ELF-1 (cell line): ENCODE data around the gene CXCL11.
"Not testable (repeated sequence)": the region's sequence is repeated elsewhere in the genome, so short reads cannot be mapped to it uniquely, and the experiment has no call there.

ENCODE experiments used
- DNase-seq: peaks from one replicate; pipeline ENCODE4 v3.0.0-alpha.2; 2016; ENCODE audit warnings: low read depth, low spot score

CXCL11 gene

DNA sequence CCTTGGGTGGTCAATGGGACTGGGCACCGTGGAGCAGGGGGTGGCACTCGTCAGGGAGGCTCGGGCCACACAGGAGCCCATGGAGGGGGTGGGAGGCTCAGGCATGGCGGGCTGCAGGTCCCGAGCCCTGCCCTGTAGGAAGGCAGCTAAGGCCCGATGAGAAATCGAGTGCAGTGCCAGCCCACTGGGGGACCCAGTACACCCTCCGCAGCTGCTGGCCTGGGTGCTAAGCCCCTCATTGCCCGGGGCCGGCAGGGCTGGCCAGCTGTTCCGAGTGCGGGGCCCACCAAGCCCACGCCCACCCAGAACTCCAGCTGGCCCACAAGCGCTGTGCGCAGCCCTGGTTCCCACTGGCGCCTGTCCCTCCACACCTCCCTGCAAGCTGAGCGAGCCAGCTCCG, 7.4 kb upstream of the CXCL11 start:
- DNase-seq = not testable (repeated sequence)

DNA sequence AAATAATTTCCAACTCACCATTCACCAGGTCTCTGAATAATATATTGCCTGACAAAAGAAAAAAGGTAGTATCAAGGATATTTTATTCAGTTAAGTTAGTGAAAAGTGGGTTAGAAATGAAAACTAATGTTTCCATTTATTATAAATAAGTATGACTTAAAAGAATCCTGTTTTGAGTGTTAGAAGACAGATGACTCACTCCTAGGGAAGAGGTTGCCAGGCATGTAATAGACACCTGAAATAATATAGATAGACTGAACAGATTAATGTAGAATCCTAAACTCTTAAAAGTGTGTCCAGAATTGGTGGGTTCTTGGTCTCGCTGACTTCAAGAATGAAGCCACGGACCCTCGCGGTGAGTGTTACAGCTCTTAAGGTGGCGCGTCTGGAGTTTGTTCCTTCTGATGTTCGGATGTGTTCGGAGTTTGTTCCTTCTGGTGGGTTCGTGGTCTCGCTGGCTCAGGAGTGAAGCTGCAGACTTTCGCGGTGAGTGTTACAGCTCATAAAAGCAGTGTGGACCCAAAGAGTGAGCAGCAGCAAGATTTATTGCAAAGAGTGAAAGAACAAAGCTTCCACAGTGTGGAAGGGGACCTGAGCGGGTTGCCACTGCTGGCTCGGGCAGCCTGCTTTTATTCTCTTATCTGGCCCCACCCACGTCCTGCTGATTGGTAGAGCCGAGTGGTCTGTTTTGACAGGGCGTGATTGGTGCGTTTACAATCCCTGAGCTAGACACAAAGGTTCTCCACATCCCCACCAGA, 6.5 kb upstream of the CXCL11 start:
- not testable (repeated sequence) for DNase-seq

DNA sequence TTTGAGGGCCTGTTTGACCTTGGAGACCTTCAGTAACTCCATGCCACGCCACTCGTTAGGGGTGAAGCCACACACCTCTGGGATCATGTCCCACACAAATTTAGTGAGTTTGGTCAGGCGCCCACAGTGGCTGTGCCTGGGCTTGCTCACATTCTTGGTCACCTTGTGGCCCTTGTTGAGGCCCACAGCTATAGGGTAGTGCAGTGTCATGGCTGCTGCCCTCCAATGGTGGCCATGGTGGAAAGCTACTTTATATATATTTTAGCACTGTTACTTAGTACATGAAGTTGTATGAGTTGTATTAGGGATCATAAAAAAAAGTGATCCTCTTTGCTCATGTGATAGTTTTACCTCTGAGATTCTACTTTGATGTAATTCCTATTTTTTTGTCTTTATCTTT, 985 bp upstream of the CXCL11 start:
- no peak for DNase-seq

DNA sequence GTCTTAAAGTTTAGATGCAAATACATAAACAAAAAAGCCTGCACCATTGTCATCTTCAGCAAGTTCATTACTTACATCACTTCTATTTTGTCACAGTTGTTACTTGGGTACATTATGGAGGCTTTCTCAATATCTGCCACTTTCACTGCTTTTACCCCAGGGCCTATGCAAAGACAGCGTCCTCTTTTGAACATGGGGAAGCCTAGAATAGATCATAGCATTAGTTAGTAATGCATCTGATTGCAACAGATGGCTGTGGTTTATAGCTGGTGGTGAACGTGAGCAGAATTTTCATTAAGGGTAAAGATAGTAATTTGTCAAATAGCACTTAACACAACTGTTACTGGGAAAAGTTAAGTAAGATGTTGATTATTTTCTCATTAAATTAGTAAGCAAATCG, 729 bp downstream of the CXCL11 start:
- DNase-seq = no peak

DNA sequence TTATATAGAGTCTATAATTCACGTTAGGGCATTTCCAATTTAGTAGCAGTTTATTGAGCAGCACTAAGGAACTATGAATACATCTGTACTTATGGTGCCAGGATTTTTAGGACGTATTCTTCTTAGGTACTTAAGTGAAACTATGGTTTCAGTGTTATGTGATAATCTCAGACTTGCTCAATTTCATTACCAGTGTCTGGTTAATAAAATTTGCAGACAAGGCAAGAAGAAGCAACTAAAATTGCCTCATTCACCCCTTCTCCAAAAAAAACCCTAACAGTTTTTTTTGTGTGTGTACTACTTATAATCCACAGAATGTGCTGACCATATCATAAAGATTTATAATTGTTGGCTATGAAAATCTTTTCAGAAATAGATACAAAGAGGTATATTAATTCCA, 6.6 kb downstream of the CXCL11 start:
- DNase-seq = no peak

DNA sequence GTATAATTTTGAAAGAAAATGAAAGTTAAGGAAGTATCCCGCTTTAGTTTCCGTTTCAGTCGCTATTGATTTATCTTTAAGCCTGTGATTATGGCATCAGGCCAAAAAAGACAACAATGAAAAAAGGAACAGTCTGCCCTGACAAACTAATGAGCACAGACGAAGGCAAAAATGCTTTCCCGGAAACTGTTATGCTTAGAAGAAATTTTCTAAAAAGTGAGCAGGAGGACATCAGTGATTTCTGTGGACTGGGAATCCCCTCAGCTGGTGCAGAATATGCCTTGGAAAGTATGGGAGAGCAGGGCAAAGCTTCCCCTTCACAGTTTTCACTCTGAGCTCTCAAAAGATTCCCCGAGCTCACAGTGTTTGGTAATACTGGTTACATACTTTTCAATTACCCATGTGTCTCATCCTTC, 7.5 kb downstream of the CXCL11 start:
- DNase-seq = no peak

DNA sequence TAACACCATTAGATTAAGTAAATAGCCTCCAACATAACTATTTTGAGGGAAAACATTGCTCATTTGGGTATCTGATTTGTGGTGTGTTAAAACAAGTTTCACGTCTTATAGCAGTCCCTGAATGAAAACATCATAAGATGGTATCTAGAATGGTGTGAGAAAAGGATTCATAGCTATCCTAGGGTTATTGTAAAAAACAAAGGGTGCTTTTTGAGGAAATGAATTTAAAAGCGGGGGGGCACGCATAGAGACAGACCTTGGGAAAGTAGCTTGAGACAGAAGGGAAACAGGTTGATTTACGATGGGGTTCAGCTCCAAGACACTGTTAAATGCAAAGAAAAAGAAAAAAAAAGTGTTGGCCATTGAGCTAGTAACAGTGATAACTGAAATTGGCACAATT, 11.8 kb downstream of the CXCL11 start:
- no peak for DNase-seq

DNA sequence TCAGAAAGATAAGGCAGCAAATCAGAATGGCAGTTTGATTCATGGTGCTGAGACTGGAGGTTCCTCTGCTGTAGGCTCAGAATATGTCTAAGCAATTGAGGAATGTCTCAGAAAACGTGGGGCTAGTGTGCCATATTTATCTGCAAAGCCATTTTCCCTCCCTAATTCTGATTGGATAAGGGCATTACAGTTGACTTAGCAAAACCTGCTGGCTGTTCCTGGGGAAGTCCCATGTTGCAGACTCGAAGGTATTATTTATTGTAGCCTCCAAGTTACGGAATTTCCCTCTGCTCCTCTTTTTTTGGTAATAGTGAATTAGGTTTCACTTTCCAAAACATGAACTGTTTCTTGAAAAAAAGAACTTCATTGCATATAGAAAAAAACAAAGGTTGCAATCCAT, 12.5 kb downstream of the CXCL11 start, which contains the start of gene CXCL10:
CXCL10 (minus strand) TSS at position 109 of the 400 bp plus-strand sequence; CDS start at position 43, 66 bp downstream.
- DNase-seq = no peak

DNA sequence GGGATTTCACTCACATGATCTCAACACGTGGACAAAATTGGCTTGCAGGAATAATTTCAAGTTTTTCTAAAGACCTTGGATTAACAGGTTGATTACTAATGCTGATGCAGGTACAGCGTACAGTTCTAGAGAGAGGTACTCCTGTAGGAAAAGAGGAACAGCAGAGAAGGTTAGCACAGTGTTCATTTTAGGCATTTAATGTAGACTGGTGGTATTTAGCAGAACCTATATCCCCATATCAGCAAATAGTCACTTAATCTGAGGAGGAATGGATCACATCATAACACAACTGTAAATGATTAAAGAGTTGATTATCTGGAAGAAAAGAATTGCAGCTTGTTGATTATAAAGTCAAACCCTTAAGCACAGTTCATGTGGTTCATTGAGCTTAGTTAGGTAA, 13.2 kb downstream of the CXCL11 start:
- no peak for DNase-seq

DNA sequence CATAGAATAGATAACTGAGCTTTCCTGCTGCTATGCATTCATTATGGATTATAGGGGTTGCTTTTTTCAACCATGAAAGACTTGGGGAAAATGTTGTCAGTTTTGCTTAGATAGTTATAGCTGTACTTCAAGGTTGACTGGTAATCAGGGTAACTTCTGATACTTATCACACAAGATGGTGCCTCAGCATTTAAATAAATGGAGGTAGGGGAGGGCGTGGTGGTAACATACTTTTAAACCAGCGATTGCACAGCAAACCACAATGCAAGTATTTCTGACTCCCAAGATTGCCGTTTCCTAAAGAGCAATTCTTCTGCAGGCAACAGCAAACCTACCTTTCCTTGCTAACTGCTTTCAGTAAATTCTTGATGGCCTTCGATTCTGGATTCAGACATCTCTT, 13.8 kb downstream of the CXCL11 start:
- DNase-seq = no peak

DNA sequence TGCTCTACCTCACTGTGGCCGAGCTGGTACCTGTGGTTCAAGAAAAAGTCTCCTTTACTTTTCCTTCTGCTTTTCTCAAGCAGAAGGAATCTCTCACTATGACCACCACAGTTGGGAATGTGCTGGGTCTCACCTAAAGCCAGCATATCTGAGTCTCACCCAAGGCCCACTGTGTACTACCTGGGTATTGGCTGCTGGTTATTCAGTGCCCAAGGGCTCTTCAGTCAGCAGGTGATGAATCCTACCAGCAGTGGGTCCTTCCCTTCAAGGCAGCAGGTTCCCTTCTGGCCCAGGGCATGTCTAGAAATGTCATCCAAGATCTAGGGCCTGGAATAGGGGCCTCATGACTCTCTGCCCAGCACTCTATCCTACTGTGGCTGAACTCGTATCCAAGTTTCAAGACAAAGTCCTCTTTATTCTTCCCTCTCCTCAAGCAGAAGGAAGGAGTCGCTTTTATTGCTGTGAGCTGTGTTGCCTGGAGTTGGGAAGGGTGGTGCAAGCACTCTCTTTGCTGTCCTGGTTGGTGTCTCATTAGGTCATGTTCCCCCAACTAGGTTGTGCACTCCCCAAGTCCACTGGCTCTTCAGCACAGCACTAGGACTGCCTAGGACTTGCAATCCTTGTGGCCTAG, 18.7 kb downstream of the CXCL11 start:
- DNase-seq = no peak

DNA sequence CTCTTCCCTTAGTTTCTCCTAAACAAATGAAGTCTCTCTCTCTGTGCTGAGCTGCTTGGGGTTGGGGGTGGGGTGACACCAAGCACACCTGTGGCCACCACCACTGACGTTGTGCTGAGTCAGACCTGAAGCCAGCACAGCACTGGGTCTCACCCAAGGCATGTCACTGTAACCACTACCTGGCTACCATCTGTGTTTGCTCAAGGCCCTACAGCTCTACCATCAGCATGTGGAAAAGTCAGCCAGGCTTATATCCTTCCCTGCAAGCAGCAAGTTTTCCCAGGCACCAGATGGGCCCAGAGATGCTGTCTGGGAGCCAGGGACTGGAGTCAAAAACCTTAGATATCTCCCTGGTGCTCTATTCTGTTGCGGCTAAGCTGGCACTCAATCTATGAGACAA, 19.5 kb downstream of the CXCL11 start:
- peak; percentile 9 for DNase-seq

DNA sequence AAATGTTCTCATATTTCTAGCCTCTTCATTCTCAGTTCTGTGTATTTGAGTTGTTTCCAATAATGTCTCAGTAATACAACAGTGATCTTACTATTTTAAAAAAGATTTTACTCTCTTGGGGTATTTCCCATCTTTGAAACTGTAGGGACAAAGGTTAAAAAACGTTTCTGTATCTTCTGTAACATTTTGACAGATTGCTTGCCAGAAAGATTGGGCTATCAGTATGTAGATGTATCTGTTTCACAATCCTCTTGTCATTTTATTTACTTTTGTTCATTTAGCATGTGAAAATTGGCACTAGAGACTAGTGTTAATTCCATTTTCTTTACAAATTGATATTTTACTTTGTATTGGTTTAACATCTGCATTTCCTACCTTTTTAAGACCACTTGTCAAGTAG, 22.3 kb downstream of the CXCL11 start:
- no peak for DNase-seq

DNA sequence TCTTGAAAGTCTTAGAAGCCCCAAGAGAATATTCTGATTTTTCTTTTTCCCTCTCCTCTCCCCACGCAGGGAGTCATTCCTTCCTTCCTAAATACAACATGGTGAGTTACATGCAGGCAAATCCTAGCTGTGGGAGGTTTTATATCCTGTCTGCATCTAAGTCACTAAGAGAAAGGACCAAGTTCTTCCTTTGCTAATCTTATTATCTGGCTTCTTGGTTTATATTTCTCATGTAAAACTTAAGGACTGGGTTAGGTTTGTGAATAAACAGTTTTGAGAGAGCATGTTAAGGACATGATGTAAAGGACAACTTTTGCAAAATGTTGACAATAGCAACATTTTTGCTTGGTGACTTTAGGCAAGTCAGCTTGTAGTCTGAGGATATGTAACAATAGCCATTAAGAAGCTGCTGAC, 23.5 kb downstream of the CXCL11 start:
- no peak for DNase-seq

DNA sequence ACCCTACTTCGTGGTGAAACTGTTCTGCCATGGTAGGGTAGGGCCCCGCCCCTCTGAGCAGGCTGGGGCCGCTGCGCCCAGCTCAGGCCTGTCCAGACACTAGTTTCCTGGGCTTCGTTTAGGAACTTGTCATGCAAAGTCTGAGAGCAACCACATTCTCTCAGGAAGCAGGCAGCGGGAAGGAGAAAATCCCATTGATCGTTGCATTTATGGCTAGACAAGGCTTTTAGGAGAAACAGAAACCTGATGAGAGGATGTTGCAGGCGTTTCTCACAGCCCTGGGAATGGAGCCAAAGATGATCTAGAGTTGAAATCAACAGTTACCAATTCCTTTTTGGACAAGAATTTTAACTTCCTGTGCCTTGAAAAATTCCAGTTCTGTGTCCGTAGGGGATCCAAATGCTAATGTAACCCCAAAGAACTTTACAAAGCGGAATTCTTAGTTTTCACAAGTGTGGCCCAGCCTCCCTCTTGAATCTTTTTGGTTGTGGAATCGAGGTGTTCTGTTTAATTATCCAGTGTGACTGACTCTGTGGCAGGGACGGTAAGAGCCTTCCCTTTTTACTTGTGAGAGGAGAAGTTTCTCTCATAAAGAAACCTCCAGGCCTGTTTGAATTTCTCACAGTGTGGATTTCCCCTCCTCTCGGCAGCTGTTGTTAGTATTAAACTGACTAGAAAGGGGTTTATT, 24.0 kb downstream of the CXCL11 start:
- DNase-seq = peak; percentile 46

DNA sequence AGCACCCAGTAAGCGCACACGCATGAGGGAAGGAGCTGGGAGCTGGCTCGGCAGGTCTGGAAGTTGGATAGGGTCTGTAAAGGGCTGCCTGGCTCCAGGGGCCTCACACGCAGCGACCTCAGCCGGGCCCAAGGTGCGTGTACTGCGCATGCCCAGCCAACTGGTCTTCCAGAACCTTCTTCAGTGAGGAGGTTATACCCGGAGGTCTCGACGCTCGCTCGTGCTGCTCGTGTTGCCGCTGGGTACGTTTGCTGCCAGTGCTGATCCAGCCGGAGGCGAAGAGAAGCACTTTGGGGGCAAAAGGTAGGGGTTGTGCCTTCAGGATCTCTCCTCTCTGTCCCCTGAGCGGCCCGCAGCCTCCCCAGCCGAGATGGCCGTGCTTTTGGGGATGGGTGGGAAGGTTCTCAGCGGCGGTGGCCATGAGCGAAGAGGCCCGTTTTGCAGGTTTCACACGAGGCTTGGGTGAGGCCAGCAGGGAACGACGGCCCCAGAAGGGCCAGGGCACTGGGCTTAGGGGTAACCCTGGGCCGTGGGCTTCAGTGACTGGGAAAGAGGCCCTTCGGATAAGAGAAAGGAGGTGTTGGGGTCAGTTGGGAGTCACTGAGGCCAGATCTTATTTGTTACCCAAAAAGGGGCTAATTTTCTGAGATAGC, 24.7 kb downstream of the CXCL11 start:
- DNase-seq = no peak

DNA sequence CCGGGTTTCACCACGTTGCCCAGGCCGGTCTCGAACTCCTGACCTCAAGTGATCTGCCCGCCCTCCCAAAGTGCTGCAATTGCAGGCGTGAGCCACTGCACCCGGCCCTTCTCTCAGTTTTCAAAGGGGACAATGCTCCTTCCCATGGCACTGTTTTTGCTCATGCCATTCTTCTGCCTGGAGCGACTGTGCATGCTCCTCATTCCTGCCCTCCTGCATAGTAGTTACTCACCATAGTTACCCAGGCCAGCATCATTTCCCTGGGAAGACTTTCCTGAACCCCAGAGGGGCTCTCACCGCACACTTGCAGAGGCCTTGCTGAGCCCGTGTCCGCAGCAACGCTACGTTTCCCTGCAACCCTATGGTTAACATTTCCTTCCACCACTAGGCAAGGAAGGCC, 25.3 kb downstream of the CXCL11 start:
- DNase-seq = no peak

DNA sequence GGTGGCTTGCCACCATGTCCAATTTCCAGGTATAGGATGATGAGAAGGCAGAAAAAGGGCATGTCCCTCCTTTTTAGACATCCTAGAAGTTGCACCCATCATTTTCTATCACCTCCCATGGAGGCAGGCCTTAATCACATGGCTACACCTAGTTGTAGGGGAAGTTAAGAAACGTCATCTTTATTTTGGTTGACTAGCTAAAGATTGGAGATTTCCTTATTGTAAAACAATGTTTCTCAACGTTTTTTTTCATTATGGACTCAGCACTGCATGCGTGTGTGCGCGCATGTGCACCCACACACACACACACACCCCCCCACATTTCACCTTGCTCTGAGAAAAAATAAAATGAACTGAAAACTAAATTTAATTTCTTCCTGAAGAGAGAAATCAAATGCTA, 26.6 kb downstream of the CXCL11 start:
- DNase-seq = no peak

DNA sequence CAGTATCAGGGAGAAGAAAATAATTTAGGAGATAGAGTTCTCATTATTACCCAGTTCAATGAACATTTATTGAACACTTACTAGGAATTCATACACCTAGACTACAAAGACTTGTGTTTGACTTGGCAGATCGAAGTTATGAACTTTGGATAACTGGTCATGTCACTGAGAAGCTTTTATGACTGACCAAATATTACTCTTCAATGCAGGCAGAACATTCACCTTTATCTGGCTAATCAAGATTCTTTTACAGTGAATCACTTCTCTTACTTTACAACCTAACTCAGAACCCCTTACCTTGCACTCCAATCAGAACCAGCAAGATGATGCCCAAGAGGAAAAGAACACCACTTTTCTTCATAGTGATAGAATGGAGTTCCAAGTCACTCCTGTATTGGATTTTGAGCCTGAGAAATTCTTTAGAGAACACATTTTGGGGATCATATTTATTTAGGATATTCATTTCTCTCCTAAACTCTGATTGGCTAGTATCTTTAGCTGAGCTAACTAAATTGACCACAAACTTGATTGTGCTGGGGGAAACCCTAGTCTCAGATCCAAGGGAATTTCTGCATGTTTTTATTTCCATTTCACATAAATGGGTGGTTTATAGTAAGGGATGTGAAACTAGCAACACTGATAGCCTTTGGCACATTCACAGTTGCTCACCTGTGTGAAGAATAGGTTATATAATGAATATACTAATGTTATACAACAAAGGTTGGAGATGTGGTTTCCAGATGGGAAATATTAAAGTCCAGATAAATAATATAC, 28.6 kb downstream of the CXCL11 start, which contains the start of gene CXCL9:
CXCL9 (minus strand) TSS at position 421 of the 774 bp plus-strand sequence; CDS start at position 361, 60 bp downstream.
- DNase-seq = no peak

DNA sequence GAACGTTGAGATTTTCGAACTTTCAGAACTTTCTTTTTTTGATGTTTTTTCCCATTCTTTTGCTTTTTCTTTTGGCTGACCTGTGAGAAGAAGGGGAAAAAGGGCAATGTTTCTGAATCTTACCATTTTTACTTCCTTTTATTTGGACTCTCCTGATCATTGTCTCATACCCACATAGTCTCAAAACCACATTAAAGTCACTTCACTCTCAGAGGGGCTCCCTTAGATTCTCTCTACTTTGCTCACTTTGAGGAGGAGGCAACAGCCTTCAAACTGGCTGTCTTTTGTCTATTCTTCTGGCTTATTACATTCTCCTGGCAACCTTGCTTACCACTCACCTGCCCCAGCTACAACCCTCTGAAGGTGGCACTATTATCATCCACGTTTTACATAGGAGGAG, 32.2 kb downstream of the CXCL11 start:
- no peak for DNase-seq

DNA sequence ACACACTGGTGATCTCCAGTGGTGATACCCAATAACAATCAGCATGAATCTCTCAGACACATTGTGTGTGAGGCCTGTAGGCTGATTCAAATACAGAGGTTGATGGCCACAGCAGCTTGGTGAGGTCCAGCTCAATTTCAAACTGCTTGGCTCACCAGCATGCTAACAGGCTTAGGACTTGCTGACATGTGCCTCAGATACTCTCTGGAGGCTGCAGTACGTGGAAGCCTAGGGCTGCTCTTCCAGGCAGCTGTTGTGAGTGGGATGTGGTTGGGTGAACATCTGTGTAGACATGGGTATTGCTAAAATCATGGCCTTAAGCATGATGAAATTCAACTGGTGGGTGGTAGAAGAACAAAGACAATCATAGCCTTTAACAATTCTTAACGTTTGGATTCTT, 32.8 kb downstream of the CXCL11 start:
- no peak for DNase-seq
